Lung microvascular endothelial cell (primary cell): ENCODE data around the gene GJB5. TPM values are rescaled to one million over a fixed set of nuclear protein-coding genes. Genes with fewer than 3 reads are reported as not detected.

Experiments used
- DNase-seq, 2 donors: peaks; one replicate each; pipeline versions ENCODE4 v3.0.0 to v3.0.0-alpha.2; 2010; ENCODE audit warnings: low read depth in 2 of 2
- total RNA-seq: library from RNA; depleted of rRNA; stranded (reverse); fragments of >200 nt; gene quantifications from 2 replicates; pipeline ENCODE4 v1.2.1, GENCODE V29; 2014

GJB5 gene
- total RNA-seq, 1 donor from 2014 or later: not detected

- no peak for DNase-seq
Measured at GRCh38 chr1:34794001-34794789, 39.3 kb downstream of the GJB5 start.

- DNase-seq: no peak
Measured at GRCh38 chr1:34794790-34795180, 39.9 kb downstream of the GJB5 start.

GRCh38 chr1:34795916-34796315 lies 41.1 kb downstream of the GJB5 start:
- DNase-seq: no peak

GRCh38 chr1:34796990-34797389 lies 42.1 kb downstream of the GJB5 start:
- DNase-seq: no peak

GRCh38 chr1:34800214-34800613 lies 45.4 kb downstream of the GJB5 start:
- DNase-seq: no peak

GRCh38 chr1:34803770-34804169 lies 48.9 kb downstream of the GJB5 start:
- no peak for DNase-seq

- no peak for DNase-seq
Measured at GRCh38 chr1:34806396-34806795, 51.5 kb downstream of the GJB5 start.

Other genes with a start within 250 kb of the GJB5 start
- not detected in 2 replicates for gene GJB4, start 4.7 kb downstream of the GJB5 start, total RNA-seq
- not detected in 2 replicates for gene GJB3, start 26.2 kb downstream of the GJB5 start, total RNA-seq
- gene GJA4, start 38.0 kb downstream of the GJB5 start, total RNA-seq: 47.2 and 60.8 TPM in 2 replicates
- 34.4 and 40.3 TPM in 2 replicates for gene SMIM12, start 104.7 kb downstream of the GJB5 start, total RNA-seq
- gene DLGAP3, start 174.6 kb downstream of the GJB5 start, total RNA-seq: under 0.01 TPM in 1 of 2 replicates, not detected in the other
- gene TMEM35B, start 230.3 kb downstream of the GJB5 start, total RNA-seq: 24.0 and 41.7 TPM in 2 replicates